Progenitor cell of endocrine pancreas (in vitro differentiated cells): ENCODE measurements around the gene CLTCL1. TPM values are rescaled to one million over a fixed set of nuclear protein-coding genes. Genes with fewer than 3 reads are reported as not detected.

Source experiments
- DNase-seq: peaks from one replicate; pipeline ENCODE4 v3.0.0; 2021; ENCODE audit warnings: low spot score; ENCODE audit not compliant: unreplicated experiment
- H3K27ac Mint-ChIP-seq: 2 replicates; pipeline ENCODE4 v1.8.0; 2021; ENCODE audit warnings: mild to moderate bottlenecking, moderate library complexity, mixed read lengths
- H3K27me3 Mint-ChIP-seq: 2 replicates; pipeline ENCODE4 v1.8.0; 2021; ENCODE audit warnings: mixed read lengths
- H3K36me3 Mint-ChIP-seq: 2 replicates; pipeline ENCODE4 v1.8.0; 2022; ENCODE audit warnings: mixed read lengths; ENCODE audit not compliant: insufficient read depth
- H3K4me1 Mint-ChIP-seq: 2 replicates; pipeline ENCODE4 v1.8.0; 2021; ENCODE audit warnings: low read depth, mixed read lengths
- H3K4me3 Mint-ChIP-seq: 2 replicates; pipeline ENCODE4 v1.8.0; 2021; ENCODE audit warnings: low read depth, mild to moderate bottlenecking, moderate library complexity, mixed read lengths
- H3K9me3 Mint-ChIP-seq: 2 replicates; pipeline ENCODE4 v1.8.0; 2021; ENCODE audit warnings: low read depth, mixed read lengths
- total RNA-seq: library from RNA; stranded (reverse); gene quantifications from 2 replicates; pipeline ENCODE4 v1.2.1, GENCODE V29; 2021
- TF ChIP-seq, protein P1 (sequence below): fragments of 200-600 bp; sonication (generic); IDR thresholded peaks from one replicate; pipeline ENCODE4 v1.5.0; 2021; ENCODE audit warnings: antibody characterized with exemption, mild to moderate bottlenecking; ENCODE audit not compliant: unreplicated experiment

CLTCL1 gene
- total RNA-seq, 1 donor from 2014 or later: 6.6 TPM

DNA sequence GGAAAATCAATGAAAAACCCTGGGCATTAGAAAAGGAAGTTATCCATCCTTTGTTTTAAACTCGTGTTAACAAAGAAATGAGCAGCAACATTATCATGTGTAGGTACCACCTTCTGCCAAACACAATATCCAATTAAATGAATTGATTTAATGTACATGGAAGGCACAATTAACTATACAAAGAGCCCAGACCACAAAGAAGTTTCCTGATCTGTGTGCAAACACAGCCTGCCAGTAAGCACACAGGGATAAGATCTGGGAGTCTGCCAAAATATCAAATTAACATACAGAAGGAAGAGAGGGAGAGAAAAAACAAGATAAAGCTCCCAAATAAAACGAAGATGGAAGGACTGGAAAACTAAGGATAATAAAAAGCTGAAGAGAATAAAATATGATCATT is 58.9 kb downstream of the CLTCL1 start:
- no peak for DNase-seq
- Mint-ChIP-seq H3K36me3 (peaks cover 19% of the 10 kb centered on the region), H3K4me3 (no peak overlapping the region), H3K9me3 (no peaks in the 10 kb centered on the region), H3K4me1 (no peaks in the 10 kb centered on the region), H3K27ac (no peak overlapping the region), H3K27me3 (no peaks in the 10 kb centered on the region)
- TF ChIP-seq, protein P1, sequence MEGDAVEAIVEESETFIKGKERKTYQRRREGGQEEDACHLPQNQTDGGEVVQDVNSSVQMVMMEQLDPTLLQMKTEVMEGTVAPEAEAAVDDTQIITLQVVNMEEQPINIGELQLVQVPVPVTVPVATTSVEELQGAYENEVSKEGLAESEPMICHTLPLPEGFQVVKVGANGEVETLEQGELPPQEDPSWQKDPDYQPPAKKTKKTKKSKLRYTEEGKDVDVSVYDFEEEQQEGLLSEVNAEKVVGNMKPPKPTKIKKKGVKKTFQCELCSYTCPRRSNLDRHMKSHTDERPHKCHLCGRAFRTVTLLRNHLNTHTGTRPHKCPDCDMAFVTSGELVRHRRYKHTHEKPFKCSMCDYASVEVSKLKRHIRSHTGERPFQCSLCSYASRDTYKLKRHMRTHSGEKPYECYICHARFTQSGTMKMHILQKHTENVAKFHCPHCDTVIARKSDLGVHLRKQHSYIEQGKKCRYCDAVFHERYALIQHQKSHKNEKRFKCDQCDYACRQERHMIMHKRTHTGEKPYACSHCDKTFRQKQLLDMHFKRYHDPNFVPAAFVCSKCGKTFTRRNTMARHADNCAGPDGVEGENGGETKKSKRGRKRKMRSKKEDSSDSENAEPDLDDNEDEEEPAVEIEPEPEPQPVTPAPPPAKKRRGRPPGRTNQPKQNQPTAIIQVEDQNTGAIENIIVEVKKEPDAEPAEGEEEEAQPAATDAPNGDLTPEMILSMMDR: no peak

DNA sequence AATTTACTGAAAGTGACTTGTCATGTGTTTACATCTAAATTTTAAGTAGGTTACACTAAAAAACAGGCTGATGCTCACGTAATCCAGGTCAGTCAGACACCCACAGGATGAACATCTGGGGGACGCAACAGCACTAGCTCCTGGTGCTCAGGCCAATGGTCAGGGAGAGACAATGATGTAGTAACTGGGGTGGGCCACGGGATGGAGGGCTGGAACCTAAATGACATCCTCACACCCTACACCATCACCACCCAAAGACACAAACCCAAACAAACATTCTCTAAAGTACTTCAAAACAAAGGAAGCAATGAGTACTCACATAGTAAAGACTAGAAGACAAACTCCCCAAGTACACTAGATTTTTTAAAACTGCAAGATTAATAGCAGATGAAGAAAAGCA is 59.5 kb downstream of the CLTCL1 start:
- Mint-ChIP-seq H3K27me3 (no peaks in the 10 kb centered on the region), H3K4me1 (no peaks in the 10 kb centered on the region), H3K36me3 (peaks cover 19% of the 10 kb centered on the region), H3K27ac (no peak overlapping the region), H3K4me3 (no peak overlapping the region), H3K9me3 (no peaks in the 10 kb centered on the region)
- TF ChIP-seq, protein P1: no peak
- DNase-seq: no peak

DNA sequence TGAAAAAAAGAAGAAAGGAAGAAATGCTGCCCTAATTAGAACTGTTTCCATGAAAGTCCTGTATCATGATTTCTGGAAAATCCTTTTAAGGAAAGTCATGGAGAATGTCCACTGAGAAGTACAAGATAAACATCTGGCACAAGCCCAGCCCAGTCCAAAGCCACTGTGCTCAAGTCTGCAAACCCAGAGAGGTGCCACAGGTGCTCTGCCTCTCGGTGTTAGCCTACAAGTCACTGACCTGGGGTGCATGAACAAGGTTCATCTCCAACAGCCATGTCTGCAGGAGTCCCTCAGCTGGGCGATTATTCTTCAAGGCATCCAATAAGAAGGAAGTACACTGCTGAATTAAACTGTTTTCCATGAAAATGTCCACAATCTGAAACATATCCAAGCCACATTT is 61.9 kb downstream of the CLTCL1 start:
- no peaks in the 10 kb centered on the region for H3K9me3 Mint-ChIP-seq
- peaks cover 19% of the 10 kb centered on the region for H3K36me3 Mint-ChIP-seq
- no peak for DNase-seq
- H3K4me1 Mint-ChIP-seq: no peaks in the 10 kb centered on the region
- no peaks in the 10 kb centered on the region for H3K27me3 Mint-ChIP-seq
- TF ChIP-seq, protein P1: no peak
- no peak overlapping the region for H3K27ac Mint-ChIP-seq
- no peak overlapping the region for H3K4me3 Mint-ChIP-seq

DNA sequence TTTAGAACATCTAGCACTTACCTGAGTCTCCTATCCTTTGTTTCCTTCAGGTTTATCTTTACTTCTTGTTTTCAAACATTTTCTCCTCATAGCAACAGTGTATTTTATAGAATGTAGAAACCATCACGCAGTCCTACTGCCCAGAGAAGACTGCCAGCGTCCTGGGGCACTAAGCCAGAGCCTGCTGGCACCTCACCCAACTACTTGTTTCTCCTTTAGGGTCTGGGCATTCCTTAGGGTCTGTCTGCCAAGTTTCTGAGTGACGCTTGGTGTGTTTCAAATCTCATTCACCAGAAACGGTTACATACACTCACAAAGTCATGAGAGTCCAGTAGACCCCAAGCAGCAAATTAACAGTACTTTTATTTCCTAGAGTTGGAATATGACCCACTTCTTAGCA is 63.3 kb downstream of the CLTCL1 start:
- Mint-ChIP-seq H3K9me3 (no peaks in the 10 kb centered on the region), H3K4me3 (no peak overlapping the region), H3K27ac (no peak overlapping the region), H3K27me3 (no peaks in the 10 kb centered on the region), H3K4me1 (no peaks in the 10 kb centered on the region), H3K36me3 (peaks cover 12% of the 10 kb centered on the region)
- no peak for DNase-seq
- TF ChIP-seq, protein P1: no peak

DNA sequence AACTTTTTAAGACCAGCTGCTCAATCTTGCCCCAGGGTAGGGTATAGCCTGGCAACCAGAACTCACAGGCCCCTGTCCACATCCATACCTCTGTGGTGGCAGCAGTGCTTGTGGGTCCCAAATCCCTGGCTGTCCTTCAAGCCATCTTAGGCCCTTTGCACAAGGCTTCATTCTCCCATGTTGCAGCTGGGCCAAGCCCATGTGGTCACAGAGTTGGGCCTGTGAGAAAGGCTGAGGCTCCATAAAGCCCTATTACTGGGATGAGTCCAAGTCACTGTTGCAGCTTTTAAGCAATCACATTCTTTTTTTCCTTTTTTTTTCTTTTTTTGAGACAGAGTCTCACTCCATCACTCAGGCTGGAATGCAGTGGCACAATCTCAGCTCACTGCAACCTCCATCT is 65.1 kb downstream of the CLTCL1 start:
- Mint-ChIP-seq H3K4me3 (no peak overlapping the region), H3K9me3 (no peaks in the 10 kb centered on the region), H3K4me1 (no peaks in the 10 kb centered on the region), H3K27ac (no peak overlapping the region), H3K27me3 (no peaks in the 10 kb centered on the region), H3K36me3 (peaks cover 7% of the 10 kb centered on the region)
- no peak for DNase-seq
- TF ChIP-seq, protein P1: no peak
